T-helper 2 cell treated with Interferon-gamma antibody and Interleukin-4, amounts not matched to agents 100 ng/mL and 5 ng/mL, for 36 hours (primary cell): ENCODE data around the gene SECISBP2. TPM values are rescaled to one million over a fixed set of nuclear protein-coding genes. Genes with fewer than 3 reads are reported as not detected.
"Not testable (repeated sequence)": the region's sequence is repeated elsewhere in the genome, so short reads cannot be mapped to it uniquely, and the experiment has no call there.

Experiments
- intact Hi-C: fragments of 100-400 bp; cut with micrococcal nuclease; formaldehyde crosslinking; loops from one replicate; pipeline ENCODE4 v1.15.1; 2023
- total RNA-seq: library from RNA; stranded (reverse); gene quantifications from 2 replicates; pipeline ENCODE4 v1.2.3, GENCODE V29; 2022

Gene SECISBP2
- total RNA-seq, 1 donor from 2014 or later: 44.8 TPM

DNA sequence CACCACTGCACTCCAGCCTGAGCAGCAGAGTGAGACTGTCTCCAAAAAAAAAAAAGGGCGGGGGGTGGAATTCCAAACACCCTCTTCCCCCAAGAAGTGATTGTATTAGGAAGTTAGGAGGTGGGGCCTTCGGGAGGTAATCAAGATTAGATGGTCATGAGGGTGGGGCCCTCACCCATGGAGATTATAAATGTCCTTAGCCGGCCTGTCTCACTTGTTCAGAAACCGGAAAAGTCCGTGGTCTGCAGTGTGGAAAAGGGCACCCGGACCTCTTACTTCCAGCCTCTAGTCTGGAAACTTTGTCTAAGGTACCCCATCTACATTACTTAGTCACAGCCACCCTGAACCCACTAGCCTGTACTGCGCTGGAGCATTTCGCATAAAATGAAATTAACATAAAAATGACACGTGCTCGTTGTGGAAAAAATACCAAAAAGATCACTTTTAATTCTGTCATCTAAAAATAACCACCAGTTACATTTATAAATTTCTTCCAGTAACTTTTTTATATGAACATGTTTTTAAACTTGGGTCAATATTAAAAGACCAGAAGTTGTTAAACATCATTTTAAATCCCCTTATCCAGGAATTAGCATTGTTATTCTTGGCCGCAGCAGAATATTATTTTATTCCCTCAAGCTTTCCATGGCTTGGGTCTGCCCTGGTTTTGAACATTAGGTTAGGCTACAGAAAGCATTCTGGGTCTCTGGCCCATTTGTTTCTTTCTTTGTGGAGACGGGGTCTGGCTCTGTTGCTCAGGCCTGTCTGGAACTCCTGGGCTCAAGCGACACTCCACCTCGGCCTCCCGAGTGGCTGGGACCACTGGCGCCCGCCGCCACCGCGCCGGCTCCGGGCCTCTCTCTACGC lies 8.5 kb upstream of the SECISBP2 start:
- intact Hi-C loops: loop anchor here (1.0 to 5.0 kb wide), 2 partner anchors 8 to 152 kb away; partner anchors contain the start of gene SECISBP2

DNA sequence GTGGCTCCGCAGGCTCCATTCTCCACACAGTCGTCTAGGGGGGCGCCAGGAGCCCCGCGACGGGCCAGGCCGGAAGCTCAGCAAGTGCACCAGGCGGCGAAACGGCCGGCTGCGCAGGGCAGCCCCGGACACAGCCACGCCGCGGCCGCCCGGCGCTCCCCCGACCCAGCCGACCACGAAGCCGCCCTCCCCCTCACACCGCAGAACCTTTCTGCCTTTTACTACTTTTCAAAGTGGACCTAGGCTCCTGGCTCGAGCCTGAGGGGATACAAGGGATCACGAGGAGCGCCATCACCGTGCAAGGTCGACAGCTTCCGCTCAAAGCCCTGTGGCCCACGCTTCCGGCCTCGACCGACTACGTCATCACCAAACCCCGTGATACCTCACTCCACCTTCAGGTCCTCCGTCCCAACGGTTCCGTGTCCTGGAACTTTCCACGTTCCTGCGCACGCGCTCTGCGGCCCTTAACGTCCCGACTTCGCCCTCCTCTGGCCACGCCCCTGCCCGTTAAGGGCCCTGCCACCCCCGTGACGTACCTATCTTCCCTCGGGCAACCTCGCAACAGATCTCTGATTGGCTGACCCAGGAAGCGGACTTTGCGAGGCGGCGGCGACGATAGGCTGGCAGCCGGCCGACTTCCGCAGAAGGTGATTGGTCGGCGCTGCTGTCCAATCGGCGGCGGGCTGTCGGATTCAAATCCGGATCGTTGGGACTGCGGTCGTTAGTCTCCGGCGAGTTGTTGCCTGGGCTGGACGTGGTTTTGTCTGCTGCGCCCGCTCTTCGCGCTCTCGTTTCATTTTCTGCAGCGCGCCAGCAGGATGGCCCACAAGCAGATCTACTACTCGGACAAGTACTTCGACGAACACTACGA lies 7.6 kb upstream of the SECISBP2 start, which contains the start of gene CKS2:
TSS of gene CKS2 (plus strand) at position 721 of the 871 bp plus-strand sequence. CDS start at position 819, 98 bp downstream.
- intact Hi-C loops: loop anchor here (1.0 to 5.0 kb wide), 2 partner anchors 8 to 152 kb away; partner anchors contain the start of gene SECISBP2

- intact Hi-C loops: loop anchor here (5.0 kb wide), 1 partner anchor 151 kb away; no protein-coding TSS in a partner anchor
These were observed 6.7 kb upstream of the SECISBP2 start for GRCh38 chr9:89311346-89312221.

DNA sequence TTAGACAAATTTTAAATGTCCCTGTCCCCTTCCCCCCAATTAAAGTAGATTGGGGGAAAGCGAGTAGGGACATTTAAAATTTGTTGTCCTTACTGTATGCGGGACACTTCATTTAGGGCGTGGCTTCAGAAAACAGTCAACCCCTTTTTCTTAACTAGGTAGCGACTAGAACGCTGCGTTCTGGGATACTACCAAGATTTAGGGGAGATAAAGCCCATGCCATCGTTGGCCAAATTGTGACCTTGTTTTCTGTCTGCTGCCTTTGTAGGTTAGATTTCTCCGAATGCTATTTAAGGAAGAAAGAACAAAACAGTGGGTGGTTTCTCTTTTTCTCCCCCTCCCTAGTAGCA lies 6.1 kb upstream of the SECISBP2 start:
- intact Hi-C loops: loop anchor here (5.0 kb wide), 1 partner anchor 150 kb away; no protein-coding TSS in a partner anchor

DNA sequence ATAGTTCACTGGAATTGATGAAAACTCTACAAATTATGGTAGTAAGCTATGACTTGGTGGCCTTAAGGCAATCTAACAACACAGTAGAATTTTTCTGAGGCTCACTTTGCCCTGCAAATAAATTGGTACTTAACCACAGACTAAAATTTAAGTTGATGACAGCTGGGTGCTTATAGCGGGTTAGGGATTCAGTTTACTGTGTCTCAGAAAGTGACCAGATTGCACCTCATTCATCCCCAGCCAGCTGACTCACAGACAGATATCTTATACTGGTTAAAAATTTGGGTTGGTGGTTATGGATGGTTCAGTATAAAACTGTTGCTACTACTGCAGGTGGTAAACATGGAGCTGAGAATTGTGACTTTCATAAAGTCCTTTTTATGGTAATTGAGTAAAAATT lies 4.5 kb upstream of the SECISBP2 start:
- intact Hi-C loops: loop anchor here (5.0 kb wide), 1 partner anchor 148 kb away; no protein-coding TSS in a partner anchor

- intact Hi-C loops: loop anchor here (5.0 kb wide), 4 partner anchors 102 to 427 kb away; no protein-coding TSS in a partner anchor
These were observed 3.3 kb upstream of the SECISBP2 start for GRCh38 chr9:89314955-89315354.

DNA sequence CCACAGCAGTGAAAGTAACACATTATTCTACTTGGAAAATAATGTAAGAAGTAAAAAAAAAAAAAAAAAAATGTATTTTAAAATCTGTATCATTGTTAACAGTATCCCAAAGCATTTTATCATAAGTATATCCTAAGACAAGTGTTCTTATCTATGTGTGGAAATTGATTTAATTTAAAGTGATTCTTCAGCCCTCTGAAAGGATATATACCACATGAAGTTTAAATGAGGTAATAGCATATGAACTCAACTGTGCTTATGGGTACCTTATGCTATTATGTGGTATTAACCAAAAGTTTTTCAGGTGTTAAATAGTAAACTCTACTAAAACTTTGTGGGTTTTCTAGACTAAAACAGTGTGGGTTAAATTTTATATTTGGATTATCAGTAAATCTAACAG lies 2.8 kb upstream of the SECISBP2 start:
- intact Hi-C loops: loop anchor here (5.0 kb wide), 3 partner anchors 102 to 427 kb away; no protein-coding TSS in a partner anchor

GRCh38 chr9:89317282-89317681 lies 1.0 kb upstream of the SECISBP2 start:
- intact Hi-C loops: loop anchor here (5.0 kb wide), 3 partner anchors 100 to 425 kb away; no protein-coding TSS in a partner anchor

GRCh38 chr9:89319015-89319905 lies 960 bp downstream of the SECISBP2 start:
- intact Hi-C loops: loop anchor here (2.0 to 5.0 kb wide), 5 partner anchors 54 to 423 kb away; partner anchors contain the start of gene SEMA4D

GRCh38 chr9:89323390-89323789 lies 5.1 kb downstream of the SECISBP2 start:
- intact Hi-C loops: no loop called here

DNA sequence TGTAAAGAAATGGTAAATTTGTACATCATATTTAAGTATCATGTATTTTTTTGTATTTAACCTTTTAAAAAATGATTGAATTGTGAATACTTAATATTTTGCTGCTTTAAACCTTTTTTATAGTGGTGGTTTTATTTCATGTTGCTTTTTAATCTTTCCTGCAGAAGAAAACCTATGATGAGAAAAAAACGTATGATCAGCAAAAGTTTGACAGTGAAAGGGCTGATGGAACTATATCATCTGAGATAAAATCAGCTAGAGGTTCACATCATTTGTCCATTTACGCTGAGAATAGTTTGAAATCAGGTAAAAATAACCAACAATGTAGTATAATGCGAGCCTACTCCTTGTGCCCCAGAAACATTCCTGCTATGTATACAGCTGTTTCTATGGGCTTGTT lies 7.4 kb downstream of the SECISBP2 start:
- intact Hi-C loops: no loop called here

GRCh38 chr9:89328064-89328463 lies 9.8 kb downstream of the SECISBP2 start:
- intact Hi-C loops: no loop called here

- intact Hi-C loops: no loop called here
These were observed 11.6 kb downstream of the SECISBP2 start for GRCh38 chr9:89329917-89330316.

DNA sequence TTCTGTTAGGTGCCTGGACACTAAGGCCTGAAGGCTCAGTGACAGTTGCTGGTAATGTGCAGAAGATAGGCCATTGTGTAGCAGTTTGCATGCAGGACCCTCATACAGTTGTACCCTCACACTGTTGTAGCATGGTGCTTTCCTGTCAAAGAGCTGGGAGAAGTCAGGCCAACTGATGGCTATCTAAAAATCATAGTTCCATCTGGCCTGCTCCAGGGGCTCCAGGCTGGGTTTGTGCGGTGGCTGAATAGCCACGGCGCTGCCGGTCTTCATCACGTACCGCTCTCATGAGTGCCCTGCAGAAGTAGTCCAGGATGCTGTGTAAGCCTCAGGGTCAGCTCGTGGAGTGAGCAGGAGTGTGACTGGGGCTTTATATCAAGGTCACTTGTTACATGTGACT lies 12.2 kb downstream of the SECISBP2 start:
- intact Hi-C loops: no loop called here

DNA sequence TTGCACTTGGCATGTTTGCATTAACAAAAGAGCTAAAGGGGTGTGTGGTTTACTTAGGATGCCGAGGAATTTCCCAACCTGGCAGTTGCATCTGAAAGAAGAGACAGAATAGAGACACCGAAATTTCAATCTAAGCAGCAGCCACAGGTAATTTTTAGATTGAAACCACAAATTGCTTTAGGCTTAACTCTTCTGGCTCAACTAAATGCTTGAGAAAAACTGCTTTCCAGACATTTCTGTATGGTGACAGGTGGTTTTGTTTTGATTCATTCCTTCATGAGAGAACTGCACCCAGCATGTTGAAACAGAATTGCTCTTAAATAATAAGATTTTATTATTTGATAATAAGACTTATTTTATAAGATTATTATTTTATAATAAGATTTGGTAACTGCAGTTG lies 21.5 kb downstream of the SECISBP2 start:
- intact Hi-C loops: loop anchor here (5.0 kb wide), 1 partner anchor 67 kb away; no protein-coding TSS in a partner anchor

DNA sequence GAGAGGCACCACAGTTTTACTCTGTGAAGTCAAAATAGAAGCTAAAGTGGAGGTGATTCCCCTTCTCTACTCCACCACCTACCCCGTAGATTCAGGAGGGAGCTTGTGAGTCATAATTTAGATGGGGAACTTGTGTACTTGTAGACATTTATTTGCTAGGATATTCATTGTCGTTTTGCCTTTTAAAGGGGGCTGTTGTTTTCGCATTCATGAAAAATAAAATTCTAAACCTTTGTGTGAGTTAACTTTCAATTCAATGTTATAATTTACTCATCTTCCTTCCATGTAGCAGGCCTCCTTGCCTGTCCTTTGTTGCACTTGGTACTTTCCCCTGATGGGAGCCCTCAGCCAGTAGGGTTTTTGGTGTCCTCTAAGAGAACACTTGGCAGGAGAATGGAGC lies 22.0 kb downstream of the SECISBP2 start:
- intact Hi-C loops: no loop called here

DNA sequence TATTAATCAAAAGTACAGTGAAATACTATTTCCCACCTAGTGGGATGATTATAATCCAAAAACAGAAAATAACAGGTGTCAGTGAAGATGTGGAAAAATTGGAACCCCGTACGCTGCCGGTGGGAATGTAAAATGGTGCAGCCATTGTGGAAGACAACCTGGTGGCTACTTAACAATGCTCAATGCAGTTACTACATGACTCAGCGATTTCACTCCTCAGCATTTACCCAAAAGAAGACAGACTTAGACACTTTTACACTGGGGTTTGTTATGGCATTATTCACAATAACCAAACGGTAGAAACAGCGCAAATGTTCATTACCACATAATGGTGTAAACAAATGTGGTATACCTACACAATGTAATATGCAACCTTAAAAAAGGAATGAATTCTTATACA lies 23.9 kb downstream of the SECISBP2 start:
- intact Hi-C loops: no loop called here

DNA sequence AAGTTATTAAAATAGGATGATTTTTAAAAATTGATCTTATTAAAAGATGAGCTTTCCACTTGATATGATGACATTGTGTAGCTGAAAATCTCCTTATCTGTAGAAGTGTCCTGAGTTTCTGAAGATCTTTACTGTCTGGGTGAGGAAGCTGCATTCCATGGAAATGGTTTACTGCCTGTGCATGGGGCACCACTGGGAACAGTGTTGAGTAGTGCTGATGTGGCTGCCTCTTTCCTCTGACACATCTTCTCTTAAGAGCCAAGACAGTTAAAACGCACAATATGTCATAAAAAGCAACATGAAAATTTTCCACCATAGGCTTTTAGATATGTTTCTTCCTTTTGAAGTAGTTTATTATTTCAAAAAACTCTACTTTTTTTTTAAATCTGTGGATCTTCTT lies 24.6 kb downstream of the SECISBP2 start:
- intact Hi-C loops: no loop called here

DNA sequence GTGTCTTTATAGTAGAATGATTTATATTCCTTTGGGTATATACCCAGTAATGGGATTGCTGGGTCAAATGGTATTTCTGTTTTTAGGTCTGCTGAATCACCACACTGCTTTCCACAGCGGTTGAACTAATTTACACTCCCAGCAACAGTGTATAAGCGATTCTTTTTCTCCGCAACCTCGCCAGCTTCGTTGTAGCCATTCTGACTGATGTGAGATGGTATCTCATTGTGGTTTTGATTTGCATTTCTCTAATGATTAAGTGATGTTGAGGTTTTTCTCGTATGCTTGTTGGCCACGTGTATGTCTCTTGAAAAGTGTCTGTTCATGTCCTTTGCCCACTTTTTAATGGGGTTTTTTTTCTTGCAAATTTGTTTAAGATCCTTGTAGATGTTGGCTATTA lies 25.5 kb downstream of the SECISBP2 start:
- intact Hi-C loops: not testable (repeated sequence)
